ENCODE measurements around the gene HS3ST5. TPM values are rescaled to one million over a fixed set of nuclear protein-coding genes. Genes with fewer than 3 reads are reported as not detected.

HS3ST5 gene, protein sequence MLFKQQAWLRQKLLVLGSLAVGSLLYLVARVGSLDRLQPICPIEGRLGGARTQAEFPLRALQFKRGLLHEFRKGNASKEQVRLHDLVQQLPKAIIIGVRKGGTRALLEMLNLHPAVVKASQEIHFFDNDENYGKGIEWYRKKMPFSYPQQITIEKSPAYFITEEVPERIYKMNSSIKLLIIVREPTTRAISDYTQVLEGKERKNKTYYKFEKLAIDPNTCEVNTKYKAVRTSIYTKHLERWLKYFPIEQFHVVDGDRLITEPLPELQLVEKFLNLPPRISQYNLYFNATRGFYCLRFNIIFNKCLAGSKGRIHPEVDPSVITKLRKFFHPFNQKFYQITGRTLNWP
- not detected in 2 replicates for total RNA-seq

GRCh38 chr6:114342826-114343781, at the start of gene HS3ST5:
Gene HS3ST5 (minus strand): TSS chr6:114343023. CDS start chr6:114062845, 280,178 bp downstream.

